ENCODE results near the gene ATP13A2.

Gene ATP13A2

DNA sequence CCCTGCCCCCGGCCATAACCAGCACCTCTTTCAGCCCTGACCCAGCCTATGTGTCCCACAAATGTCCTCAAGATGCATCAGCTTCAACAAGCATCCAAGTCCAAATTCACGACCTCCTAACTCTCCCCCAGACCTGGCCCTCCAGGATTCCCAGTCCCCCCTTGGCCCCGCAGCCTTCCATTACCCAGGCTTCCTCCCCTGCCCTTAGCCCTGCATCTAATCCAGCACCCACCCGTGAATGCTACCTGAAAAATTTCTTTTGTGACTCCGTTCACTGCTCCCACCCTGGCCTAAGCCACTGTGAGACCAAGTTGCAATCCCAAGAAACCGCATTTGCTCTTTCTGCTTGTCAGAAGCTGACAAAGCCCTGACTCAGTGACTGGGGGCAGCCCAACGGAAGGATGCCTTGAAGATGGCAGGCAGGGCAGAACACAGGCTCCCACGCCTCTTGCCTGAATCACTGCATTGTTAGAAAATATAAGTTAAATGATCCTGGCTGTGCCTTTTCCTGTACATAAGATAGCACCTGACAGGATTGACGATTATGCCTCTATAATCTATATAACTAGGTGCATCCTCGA, 30.4 kb downstream of the ATP13A2 start:
- Histone ChIP-seq H3K27me3 (ENCODE audit: insufficient read depth, poor library complexity, severe bottlenecking) (peaks cover 23% of the 10 kb centered on the region), H3K27ac (replicated peaks) (no peak overlapping the region), H3K4me3 (replicated peaks; ENCODE audit: insufficient read depth, low read length) (no peak overlapping the region)
- TF ChIP-seq, protein P1, sequence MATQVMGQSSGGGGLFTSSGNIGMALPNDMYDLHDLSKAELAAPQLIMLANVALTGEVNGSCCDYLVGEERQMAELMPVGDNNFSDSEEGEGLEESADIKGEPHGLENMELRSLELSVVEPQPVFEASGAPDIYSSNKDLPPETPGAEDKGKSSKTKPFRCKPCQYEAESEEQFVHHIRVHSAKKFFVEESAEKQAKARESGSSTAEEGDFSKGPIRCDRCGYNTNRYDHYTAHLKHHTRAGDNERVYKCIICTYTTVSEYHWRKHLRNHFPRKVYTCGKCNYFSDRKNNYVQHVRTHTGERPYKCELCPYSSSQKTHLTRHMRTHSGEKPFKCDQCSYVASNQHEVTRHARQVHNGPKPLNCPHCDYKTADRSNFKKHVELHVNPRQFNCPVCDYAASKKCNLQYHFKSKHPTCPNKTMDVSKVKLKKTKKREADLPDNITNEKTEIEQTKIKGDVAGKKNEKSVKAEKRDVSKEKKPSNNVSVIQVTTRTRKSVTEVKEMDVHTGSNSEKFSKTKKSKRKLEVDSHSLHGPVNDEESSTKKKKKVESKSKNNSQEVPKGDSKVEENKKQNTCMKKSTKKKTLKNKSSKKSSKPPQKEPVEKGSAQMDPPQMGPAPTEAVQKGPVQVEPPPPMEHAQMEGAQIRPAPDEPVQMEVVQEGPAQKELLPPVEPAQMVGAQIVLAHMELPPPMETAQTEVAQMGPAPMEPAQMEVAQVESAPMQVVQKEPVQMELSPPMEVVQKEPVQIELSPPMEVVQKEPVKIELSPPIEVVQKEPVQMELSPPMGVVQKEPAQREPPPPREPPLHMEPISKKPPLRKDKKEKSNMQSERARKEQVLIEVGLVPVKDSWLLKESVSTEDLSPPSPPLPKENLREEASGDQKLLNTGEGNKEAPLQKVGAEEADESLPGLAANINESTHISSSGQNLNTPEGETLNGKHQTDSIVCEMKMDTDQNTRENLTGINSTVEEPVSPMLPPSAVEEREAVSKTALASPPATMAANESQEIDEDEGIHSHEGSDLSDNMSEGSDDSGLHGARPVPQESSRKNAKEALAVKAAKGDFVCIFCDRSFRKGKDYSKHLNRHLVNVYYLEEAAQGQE (IDR thresholded peaks at IDR 0.05; ENCODE audit: insufficient replicate concordance, low read depth): no peak
- TF ChIP-seq, protein P2, sequence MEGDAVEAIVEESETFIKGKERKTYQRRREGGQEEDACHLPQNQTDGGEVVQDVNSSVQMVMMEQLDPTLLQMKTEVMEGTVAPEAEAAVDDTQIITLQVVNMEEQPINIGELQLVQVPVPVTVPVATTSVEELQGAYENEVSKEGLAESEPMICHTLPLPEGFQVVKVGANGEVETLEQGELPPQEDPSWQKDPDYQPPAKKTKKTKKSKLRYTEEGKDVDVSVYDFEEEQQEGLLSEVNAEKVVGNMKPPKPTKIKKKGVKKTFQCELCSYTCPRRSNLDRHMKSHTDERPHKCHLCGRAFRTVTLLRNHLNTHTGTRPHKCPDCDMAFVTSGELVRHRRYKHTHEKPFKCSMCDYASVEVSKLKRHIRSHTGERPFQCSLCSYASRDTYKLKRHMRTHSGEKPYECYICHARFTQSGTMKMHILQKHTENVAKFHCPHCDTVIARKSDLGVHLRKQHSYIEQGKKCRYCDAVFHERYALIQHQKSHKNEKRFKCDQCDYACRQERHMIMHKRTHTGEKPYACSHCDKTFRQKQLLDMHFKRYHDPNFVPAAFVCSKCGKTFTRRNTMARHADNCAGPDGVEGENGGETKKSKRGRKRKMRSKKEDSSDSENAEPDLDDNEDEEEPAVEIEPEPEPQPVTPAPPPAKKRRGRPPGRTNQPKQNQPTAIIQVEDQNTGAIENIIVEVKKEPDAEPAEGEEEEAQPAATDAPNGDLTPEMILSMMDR (IDR thresholded peaks at IDR 0.05; ENCODE audit: insufficient read depth, low read length): no peak
- TF ChIP-seq POLR2AphosphoS5 (IDR thresholded peaks at IDR 0.05; ENCODE audit: low read depth) (no peak), GABPA (IDR thresholded peaks at IDR 0.05; ENCODE audit: low read depth) (no peak), SPI1 (IDR thresholded peaks at IDR 0.05; ENCODE audit: borderline replicate concordance, low read depth) (no peak)
- no peak for DNase-seq (ENCODE audit: low read depth in 1 of 2, low spot score in 1 of 2)

DNA sequence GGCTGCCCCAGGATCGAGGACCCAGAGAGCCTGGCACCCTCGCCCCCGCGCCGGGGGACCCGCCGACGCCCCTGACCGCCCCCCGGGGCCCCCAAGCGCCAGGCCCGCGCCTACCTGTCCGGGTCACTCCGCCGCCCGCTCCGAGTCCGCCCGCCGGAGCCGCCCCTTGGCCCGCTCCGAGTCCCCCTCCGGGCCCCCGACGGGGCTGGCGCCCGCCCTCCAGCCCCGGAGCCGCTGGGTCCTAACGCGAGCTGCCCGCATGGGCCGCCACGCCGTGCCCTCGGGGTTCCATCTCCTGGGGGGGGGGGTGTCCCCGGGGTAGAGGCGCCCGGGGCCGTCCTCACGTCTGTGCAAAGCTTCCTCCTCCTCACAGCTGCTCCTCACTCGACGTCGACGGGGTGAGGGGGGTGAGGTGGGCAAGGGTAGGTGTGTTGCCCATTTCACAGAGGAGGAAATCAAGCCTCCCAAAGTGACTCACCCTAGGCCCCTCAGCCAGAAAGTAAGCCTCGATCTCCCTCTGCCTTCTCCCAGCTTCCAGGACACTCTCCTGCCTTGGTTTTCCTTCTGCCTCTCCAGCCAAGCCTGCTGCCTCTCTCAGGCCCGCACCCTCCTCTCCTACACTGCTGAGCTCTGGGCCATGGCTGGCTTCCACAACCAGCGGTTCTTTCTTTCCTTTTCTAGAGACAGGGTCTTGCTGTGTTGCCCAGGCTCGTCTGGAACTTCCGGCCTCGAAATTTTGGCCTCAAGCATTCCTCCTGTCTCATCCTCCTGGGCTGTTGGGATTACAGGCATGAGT, 31.1 kb downstream of the ATP13A2 start, which contains the start of gene MFAP2:
Gene MFAP2, minus strand, starts transcription at position 148 of the 796 bp plus-strand sequence. CDS start 2,347 bp downstream, outside the sequence.
- TF ChIP-seq, protein P2 (IDR thresholded peaks at IDR 0.05; ENCODE audit: insufficient read depth, low read length): no peak
- TF ChIP-seq GABPA (IDR thresholded peaks at IDR 0.05; ENCODE audit: low read depth): no peak
- TF ChIP-seq SPI1 (IDR thresholded peaks at IDR 0.05; ENCODE audit: borderline replicate concordance, low read depth): no peak
- TF ChIP-seq POLR2AphosphoS5 (IDR thresholded peaks at IDR 0.05; ENCODE audit: low read depth): no peak
- TF ChIP-seq, protein P1 (IDR thresholded peaks at IDR 0.05; ENCODE audit: insufficient replicate concordance, low read depth): no peak
- Histone ChIP-seq H3K4me3 (replicated peaks; ENCODE audit: insufficient read depth, low read length) (no peak within 1 kb of the TSS), H3K27ac (replicated peaks) (no peak within 1 kb of the TSS), H3K27me3 (ENCODE audit: insufficient read depth, poor library complexity, severe bottlenecking) (peaks cover 23% of the 10 kb centered on the region)
- no peak for DNase-seq (ENCODE audit: low read depth in 1 of 2, low spot score in 1 of 2)

DNA sequence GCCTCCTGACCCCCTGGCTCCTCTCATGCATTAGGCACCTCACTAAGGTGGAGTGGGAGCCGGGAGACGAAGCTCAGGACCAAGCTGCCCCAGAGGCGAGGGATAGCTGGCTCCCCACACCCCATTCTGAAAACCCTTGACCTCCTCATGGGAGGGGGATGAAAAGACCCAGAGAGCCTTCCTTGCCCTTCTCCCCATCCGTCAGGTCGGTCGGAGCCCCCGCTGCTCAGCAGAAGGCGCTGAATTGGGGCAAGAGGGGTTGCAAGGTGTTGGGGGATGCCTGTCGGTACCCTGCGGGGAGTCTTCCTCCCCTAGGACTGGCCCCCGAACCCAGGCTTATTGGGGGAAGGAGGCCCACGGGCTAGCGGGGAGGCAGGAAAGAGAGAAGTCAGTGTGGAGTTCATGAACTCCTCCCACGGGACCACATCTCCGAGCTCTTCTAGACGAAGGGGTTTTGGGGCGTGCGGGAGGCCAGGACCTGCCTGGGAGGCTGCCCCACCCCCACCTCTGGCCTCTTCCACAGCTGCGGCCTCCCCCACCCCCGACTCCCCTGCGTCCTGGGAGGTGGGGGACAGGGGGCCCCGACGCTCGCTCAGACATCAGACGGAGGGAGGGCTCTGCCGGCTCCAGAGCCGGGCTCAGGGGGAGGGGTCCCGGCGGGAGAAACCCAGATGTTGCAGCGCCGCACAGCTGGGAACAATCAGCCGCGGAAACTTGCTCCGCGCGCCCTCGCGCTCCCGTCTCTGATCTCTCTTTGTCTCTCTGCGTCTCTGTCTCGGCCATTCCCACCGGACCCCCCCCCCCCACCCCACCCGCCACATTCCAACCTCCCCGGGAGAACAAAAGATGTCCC, 32.0 kb downstream of the ATP13A2 start:
- H3K4me3 ChIP-seq (replicated peaks; ENCODE audit: insufficient read depth, low read length): no peak overlapping the region
- no peak for TF ChIP-seq POLR2AphosphoS5 (IDR thresholded peaks at IDR 0.05; ENCODE audit: low read depth)
- TF ChIP-seq, protein P1 (IDR thresholded peaks at IDR 0.05; ENCODE audit: insufficient replicate concordance, low read depth): no peak
- no peak for TF ChIP-seq GABPA (IDR thresholded peaks at IDR 0.05; ENCODE audit: low read depth)
- TF ChIP-seq, protein P2 (IDR thresholded peaks at IDR 0.05; ENCODE audit: insufficient read depth, low read length): no peak
- TF ChIP-seq SPI1 (IDR thresholded peaks at IDR 0.05; ENCODE audit: borderline replicate concordance, low read depth): no peak
- H3K27ac ChIP-seq (replicated peaks): no peak overlapping the region
- no peak for DNase-seq (ENCODE audit: low read depth in 1 of 2, low spot score in 1 of 2)
- peaks cover 23% of the 10 kb centered on the region for H3K27me3 ChIP-seq (ENCODE audit: insufficient read depth, poor library complexity, severe bottlenecking)

Data from HL-60 (cell line).